NCI-H1694 (cell line): ENCODE results near the gene TBCCD1.

Experiments
- DNase-seq: peaks from one replicate; lab custom pipeline; 2025; lab: John Stamatoyannopoulos, UW

TBCCD1 gene

GRCh38 chr3:186567072-186567921 is at the start of gene TBCCD1:
Gene TBCCD1 (minus strand): TSS chr3:186567339. CDS start chr3:186564329, 3,010 bp downstream.
- peak; percentile 78 for DNase-seq

- DNase-seq, result no peak
Measured at GRCh38 chr3:186616299-186616617, 49.1 kb upstream of the TBCCD1 start.

DNA sequence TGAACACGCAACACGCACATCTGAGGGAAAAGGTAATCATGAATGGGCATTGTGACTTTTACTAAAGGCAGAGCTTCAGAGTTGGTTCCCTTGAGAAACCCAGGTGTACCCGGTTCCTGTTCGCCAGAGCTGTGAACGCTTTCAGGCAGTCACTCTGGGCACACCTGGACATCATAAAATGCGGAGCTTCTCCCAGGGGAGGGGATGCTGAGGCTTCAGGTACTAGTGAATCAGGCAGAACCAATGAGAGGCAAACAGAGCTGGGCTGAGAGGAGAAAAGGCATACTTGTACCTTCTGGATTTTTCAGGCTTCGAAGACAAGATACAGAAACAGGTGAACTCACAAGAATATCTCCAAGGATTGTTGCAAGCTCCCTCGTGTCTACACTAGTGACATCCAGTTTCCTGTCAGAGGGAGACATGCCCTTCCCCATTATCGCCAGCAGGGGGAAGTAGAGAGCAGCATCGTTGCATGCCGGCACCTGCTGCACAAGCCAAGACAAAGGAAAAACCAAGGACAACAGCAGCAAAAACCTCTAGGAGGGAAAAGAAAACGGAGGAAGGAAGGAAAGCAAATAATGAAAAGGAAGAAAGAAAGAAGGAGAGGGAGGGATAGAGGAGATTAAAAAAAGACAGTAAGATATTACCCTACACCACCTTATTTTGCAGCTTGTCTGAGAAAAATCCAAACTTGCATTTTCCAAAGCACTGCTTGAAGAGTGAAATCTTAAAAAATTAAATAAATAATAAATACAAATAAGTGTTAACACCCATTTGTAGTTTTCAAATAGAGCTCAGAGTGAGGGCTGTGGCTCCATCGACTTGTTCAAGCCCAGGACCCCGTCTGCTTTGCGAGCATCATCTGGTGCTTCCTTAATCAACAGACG is 47.7 kb upstream of the TBCCD1 start:
- peak; percentile 61 for DNase-seq

GRCh38 chr3:186614266-186614596 is 47.1 kb upstream of the TBCCD1 start:
- DNase-seq, result no peak

DNA sequence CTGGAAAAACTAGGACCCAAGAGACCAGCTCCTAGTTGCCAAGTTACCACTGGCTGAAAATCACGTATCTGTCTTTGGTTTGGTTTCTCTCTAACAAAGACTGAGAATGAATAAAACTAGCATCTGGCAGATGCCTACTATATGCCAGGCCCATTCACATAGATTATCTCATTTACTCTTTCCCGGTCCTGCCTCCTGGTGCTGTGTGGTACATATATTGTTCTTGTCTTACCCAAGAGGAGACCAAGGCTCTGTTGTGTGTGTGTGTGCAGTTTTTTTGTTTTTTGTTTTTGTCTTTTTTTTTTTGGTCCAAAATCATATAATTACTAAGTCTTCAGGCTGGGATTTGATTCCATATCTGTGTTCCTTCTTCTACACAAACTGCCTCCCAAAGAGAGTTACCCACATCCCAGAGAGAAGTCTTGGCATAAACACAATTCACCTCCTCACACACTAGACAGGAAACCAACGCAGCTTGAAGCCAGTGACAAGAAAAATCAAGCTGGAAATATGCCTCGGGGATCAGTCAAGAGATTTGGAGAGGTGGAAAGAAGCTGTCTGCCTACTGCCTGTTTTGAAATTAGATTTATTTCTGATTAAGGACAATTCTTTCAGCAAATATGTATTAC is 46.6 kb upstream of the TBCCD1 start:
- no peak for DNase-seq

DNA sequence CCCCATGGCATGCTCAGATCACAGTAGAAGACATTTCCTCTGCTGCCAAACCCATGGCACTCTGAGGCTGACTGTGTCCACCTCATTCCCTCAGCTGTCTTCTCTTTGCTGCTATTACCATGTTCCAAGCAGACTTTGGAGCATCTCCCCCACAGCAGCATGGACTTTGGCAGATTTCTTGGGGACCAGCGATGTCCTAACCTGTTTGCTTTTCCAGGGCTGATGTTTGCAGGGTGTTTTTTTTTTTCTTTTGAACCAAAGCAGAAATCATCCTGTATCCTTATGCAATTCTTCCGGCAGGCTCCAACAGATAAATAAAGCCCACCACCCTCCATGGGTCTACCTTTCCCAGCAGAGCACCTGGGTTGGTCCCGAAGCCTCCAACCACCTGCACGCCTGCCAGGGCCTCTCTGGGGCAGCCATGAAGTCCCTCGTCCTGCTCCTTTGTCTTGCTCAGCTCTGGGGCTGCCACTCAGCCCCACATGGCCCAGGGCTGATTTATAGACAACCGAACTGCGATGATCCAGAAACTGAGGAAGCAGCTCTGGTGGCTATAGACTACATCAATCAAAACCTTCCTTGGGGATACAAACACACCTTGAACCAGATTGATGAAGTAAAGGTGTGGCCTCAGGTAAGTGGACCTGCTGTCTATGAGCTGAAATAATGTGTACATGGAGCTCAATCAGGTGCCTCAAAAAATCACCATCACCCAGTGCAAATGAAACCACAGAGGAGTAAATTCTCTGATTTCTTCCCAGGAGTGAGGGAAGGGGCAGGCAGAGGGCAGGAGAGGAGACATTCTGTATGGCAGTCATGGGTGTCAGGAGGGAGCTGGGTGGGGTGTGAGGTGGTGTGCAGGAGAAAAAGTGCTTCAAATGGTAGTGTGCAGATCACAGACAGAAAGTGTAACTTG is 45.8 kb upstream of the TBCCD1 start, which contains the start of gene AHSG:
AHSG (plus strand) TSS at position 340 of the 916 bp plus-strand sequence; CDS start at position 422, 82 bp downstream.
- DNase-seq, result no peak

- DNase-seq, result no peak
Measured at GRCh38 chr3:186612065-186612464, 44.9 kb upstream of the TBCCD1 start.

- DNase-seq, result no peak
Measured at GRCh38 chr3:186609247-186609868, 42.2 kb upstream of the TBCCD1 start.

DNA sequence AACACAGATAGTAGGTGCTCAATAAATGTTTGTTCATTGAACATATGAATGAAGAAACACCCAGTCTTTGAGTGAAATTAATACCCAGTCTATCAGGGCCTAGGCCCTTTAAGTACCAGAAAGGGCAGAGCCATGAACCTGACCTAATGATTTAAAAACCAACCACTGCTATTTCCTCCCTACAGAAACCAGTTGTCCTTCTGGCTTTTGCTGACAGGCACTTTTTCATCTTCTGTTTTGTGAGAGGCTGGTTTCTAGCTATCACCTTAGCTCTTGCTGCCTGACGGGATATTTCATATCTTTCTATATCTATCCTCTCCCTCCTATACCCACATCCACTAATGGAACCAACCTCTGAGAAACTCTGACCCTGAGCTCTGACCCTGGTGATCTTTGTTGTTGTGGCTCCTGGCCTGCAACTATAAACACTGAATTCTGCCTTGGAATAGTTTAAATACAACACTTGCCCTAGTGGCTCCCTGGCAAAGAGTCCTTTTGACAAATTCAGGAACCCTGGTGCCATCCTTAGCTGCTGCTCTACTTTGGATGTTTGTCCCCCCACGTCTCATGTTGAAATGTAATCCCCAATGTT is 41.6 kb upstream of the TBCCD1 start:
- DNase-seq, result no peak

GRCh38 chr3:186605561-186606545 is 38.7 kb upstream of the TBCCD1 start:
- DNase-seq, result no peak

DNA sequence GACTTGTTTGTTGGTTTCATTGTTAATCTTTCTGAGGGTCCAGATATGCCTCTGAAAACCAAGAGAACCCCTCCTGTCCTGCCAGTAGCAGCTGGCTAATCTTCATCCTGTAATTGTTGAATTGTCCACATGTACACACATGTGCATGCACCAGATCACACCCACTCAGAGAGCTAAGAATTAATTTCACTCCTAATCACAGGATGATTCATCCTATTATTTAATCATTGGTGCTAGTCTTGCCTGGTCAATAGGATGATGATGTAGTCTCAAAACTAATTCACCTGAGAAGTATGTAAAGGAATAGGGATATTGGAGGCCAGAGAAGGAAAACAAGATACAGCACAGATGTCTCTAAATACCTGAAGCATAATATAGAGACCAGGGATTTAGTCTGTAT is 37.9 kb upstream of the TBCCD1 start:
- DNase-seq, result no peak

- no peak for DNase-seq
Measured at GRCh38 chr3:186603159-186603558, 36.0 kb upstream of the TBCCD1 start.

DNA sequence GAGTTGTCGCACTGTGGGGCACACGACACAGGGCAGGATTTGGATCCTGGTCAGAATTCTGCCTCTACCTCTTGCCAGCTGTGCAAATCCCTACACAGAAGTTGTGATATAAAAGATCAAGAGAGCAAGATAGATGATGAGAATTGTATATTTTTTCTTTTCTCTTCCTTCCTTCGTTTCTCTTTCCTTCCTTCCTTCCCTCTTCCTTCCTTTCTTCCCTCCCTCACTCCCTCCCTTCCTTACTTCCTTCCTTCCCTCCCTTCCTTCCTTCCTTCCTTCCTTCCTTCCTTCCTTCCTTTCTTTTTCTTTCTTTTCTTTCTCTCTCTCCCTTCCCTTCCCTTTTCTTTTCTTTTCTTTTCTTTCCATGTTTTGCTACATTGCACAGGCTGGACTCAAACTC is 33.8 kb upstream of the TBCCD1 start:
- DNase-seq, result no peak

GRCh38 chr3:186599785-186600166 is 32.6 kb upstream of the TBCCD1 start:
- DNase-seq, result no peak

DNA sequence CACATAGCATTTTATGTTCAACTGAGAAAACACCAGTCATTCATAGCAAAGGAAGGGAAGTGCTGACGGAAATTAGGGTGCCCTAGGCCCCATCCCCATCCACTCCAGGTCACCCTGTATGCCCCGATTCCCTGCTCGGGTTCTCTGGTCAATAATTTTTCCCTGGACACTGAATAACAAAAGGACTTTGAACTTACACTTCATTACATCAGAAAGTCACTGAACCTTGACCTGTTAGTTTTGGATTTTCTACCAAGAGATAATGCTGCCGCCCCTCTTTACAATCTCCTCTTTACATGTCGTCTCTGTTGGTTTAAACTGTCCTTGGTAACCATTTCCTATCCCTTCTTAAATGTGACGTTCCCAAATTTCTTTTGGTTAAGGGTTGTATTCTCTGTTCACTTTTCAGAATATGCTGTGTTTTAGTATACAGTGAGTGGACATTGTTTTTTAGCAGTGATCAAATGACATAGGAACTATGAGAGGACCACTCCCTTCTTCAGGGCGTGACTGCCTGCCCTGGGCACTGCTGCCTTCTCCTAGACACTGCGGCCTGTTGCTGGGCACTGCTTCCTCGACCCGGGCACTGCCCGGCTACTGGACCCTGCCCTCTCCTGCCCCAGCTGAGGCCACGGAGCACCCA is 32.1 kb upstream of the TBCCD1 start:
- no peak for DNase-seq

DNA sequence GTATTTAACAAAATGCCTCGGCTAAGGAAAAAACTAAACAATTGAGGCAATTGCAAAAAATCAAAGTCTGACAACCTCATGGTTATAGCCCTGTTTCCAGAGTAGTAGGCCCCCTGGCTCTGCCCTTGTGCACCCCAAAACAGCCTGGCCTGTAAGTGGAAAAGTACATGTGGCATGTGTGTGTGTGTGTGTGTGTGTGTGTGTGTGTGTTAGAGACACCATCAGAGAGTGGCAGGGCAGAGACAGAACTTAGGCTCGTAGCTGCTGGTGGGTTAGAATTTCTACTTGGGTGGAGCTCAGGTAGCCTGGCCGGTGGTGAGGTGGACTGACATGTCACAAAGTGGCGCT is 31.6 kb upstream of the TBCCD1 start:
- DNase-seq, result no peak

DNA sequence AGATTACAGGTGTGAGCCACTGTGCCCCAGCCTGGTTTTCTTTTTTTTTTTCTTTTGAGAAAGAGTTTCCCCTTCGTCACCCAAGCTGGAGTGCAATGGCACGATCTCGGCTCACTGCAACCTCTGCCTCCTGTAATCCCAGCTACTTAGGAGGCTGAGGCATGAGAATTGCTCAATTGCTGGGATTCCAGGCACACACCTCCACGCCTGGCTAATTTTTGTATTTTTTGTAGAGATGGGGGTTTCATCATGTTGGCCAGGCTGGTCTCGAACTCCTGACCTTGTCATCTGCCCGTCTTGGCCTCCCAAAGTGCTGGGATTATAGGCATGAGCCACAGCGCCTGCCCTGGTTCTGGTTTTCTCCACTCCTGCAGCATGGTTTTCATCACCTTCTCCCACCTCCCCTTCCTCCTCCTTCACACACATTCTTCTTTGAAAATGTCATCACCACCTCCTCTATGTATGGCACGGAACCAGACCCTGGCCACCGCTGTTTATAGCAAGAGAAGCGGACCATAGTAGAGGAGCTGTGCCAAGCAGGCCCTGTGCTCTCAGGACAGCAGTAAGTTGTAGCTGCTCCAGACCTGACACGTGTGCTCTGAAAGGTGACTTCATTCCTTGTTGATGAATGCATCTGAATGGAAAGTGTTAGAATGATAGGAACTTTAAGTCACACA is 31.1 kb upstream of the TBCCD1 start:
- no peak for DNase-seq

DNA sequence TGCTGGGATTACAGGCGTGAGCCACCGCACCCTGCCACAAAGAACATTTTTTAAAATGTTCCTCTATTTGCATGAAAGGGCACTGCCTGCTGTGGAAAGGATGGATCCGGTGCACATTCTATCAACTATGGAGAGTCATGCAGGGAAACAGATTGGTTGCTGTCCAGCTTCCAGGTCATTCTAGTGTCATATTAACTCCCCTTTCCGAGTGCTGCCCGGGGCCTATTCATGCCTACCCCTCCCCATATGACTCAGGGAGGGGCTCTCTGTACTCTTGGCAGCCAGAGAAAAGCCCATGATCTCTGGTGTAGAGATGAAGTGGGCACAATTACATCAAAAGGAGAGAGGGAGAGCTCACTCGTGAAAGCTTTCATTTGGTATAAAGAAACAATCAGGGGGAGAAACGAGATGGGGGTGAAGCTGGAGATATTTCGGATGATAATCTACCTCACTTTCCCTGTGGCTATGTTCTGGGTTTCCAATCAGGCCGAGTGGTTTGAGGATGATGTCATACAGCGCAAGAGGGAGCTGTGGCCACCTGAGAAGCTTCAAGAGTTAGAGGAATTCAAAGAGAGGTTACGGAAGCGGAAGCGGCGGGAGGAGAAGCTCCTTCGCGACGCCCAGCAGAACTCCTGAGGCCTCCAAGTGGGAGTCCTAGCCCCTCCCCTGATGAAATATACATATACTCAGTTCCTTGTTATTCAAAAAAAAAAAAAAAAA is 29.6 kb upstream of the TBCCD1 start:
- DNase-seq, result no peak
